Measurements from ENCODE around the gene GOLGA6D. TPM values are rescaled to one million over a fixed set of nuclear protein-coding genes. Genes with fewer than 3 reads are reported as not detected.
"Not testable (repeated sequence)": the region's sequence is repeated elsewhere in the genome, so short reads cannot be mapped to it uniquely, and the experiment has no call there.

Gene GOLGA6D
- total and polyA plus RNA-seq, 2 of the 4 experiments (the other 2 are of a cell fraction), result not detected

DNA sequence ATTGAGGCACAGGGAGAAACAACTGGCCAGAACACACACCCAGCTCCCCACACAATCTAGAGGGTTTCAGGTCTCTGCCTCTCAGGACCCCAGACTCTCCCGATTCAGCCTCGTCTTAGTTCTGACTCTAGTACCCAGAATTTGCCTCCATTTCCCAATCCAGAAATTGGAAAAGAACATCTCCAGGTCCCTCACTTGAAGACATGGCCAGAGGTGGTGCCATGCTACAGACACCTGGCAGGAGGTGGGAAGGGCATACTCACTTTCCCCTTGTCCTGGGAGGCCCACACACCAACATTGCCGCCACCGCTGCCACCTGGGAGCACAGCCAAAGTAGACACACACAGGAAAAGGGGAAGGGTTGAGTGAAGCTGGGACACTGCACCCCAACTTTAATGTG, 20.1 kb downstream of the GOLGA6D start:
- H3K9me1 ChIP-seq (ENCODE audit: insufficient read depth, low read length); H3K4ac ChIP-seq (ENCODE audit: low read depth, low read length); H2BK120ac ChIP-seq (ENCODE audit: low read depth, low read length); H3K14ac ChIP-seq (replicated peaks; ENCODE audit: low read depth, low read length); H4K91ac ChIP-seq (ENCODE audit: insufficient read depth, low read depth, low read length); H3K56ac ChIP-seq (ENCODE audit: extremely low read depth, insufficient read depth, low read length); H3K27ac ChIP-seq (ENCODE audit: insufficient read depth, low read length); H4K8ac ChIP-seq (ENCODE audit: low read depth in 2 of 2, low read length in 2 of 2); H3K9ac ChIP-seq (ENCODE audit: low read depth, low read length); H3K36me3 ChIP-seq (ENCODE audit: control insufficient read depth, insufficient read depth, low read length); POLR2A ChIA-PET (ENCODE audit: unreplicated experiment); H2AFZ ChIP-seq (replicated peaks; ENCODE audit: low read length, poor library complexity); DNase-seq; H3K9me3 ChIP-seq (ENCODE audit: control insufficient read depth, insufficient read depth, low read length); H2AK5ac ChIP-seq (ENCODE audit: low read depth, low read length); H3K23ac ChIP-seq (ENCODE audit: low read depth, low read length); H3K4me3 ChIP-seq (ENCODE audit: insufficient read depth, low read depth, low read length); H3K4me1 ChIP-seq (ENCODE audit: control insufficient read depth, insufficient read depth, low read length); H2BK15ac ChIP-seq (ENCODE audit: low read depth, low read length); dilution Hi-C loops (cut with HindIII; ENCODE audit: low sequenced_read_pairs, unreplicated experiment); H4K5ac ChIP-seq (ENCODE audit: low read depth, low read length); H4K20me1 ChIP-seq (ENCODE audit: insufficient read depth, low read length); H3K18ac ChIP-seq (ENCODE audit: low read depth, low read length); H3K4me2 ChIP-seq (ENCODE audit: low read depth, low read length); ATAC-seq (ENCODE audit: low read depth); BruUV-seq (replicated peaks); CTCF ChIA-PET; H3K79me1 ChIP-seq (ENCODE audit: low read depth in 1 of 2, low read length in 2 of 2); H2BK20ac ChIP-seq (ENCODE audit: low read depth, low read length); H2AK9ac ChIP-seq (replicated peaks; ENCODE audit: low read depth, low read length, poor library complexity); in situ Hi-C loops (cut with MboI; ENCODE audit: low sequenced_read_pairs); H2BK5ac ChIP-seq (ENCODE audit: low read depth, low read length, poor library complexity, severe bottlenecking): not testable (repeated sequence)
- intact Hi-C loops (cut with micrococcal nuclease), result loop anchor here (10.0 kb wide), 2 partner anchors 58 to 278 kb away; partner anchors contain the start of gene PPCDC
- peaks cover 26% of the 10 kb centered on the region for H3K27me3 ChIP-seq (ENCODE audit: control insufficient read depth, insufficient read depth, low read length)
- WGBS, 2 experiments (ENCODE audit: extremely low coverage in 2 of 2, insufficient read length in 1 of 2), result no CpG with 5 or more reads among the region's 4 CpGs
